H9 (cell line): Measurements from ENCODE around the gene MYO18B. TPM values are rescaled to one million over a fixed set of nuclear protein-coding genes. Genes with fewer than 3 reads are reported as not detected.

Experiments used
- DNase-seq: peaks from one replicate; pipeline ENCODE4 v3.0.0-alpha.2; 2017
- H2AFZ ChIP-seq: one replicate; pipeline ENCODE4 v1.6.1; 2013; ENCODE audit warnings: mild to moderate bottlenecking, low read length, control low read depth, moderate library complexity
- H2AK5ac ChIP-seq: 2 replicates; pipeline ENCODE4 v1.6.1; 2013; ENCODE audit warnings: low read length, control low read depth, mixed read lengths; ENCODE audit not compliant: insufficient read length
- H2BK120ac ChIP-seq: one replicate; pipeline ENCODE4 v1.6.1; 2013; ENCODE audit warnings: low read depth, mild to moderate bottlenecking, low read length, control low read depth, inconsistent platforms; ENCODE audit not compliant: poor library complexity, severe bottlenecking
- H2BK12ac ChIP-seq: 2 replicates; pipeline ENCODE4 v1.6.1; 2013; ENCODE audit warnings: low read length, control low read depth, mixed read lengths, low read depth; ENCODE audit not compliant: insufficient read length
- H2BK15ac ChIP-seq: 2 replicates; pipeline ENCODE4 v1.6.1; 2013; ENCODE audit warnings: low read depth, low read length, control low read depth
- H2BK20ac ChIP-seq: one replicate; pipeline ENCODE4 v1.6.1; 2013; ENCODE audit warnings: low read depth, mild to moderate bottlenecking, low read length, control low read depth, inconsistent platforms; ENCODE audit not compliant: poor library complexity, severe bottlenecking
- H2BK5ac ChIP-seq: 2 replicates; pipeline ENCODE4 v1.6.1; 2013; ENCODE audit warnings: low read length, control low read depth, mixed read lengths; ENCODE audit not compliant: insufficient read length
- H3K14ac ChIP-seq: 2 replicates; pipeline ENCODE4 v1.6.1; 2013; ENCODE audit warnings: low read length, control low read depth; ENCODE audit not compliant: insufficient read depth
- H3K18ac ChIP-seq: 2 replicates; pipeline ENCODE4 v1.6.1; 2013; ENCODE audit warnings: low read depth, mild to moderate bottlenecking, mixed read lengths, low read length, control low read depth; ENCODE audit not compliant: insufficient read length
- H3K23ac ChIP-seq: 2 replicates; pipeline ENCODE4 v1.6.1; 2013; ENCODE audit warnings: low read length, control low read depth, mixed read lengths, low read depth; ENCODE audit not compliant: insufficient read length
- H3K23me2 ChIP-seq: 2 replicates; pipeline ENCODE4 v1.6.1; 2013; ENCODE audit warnings: low read depth, mild to moderate bottlenecking, mixed read lengths, low read length, control low read depth; ENCODE audit not compliant: insufficient read length, poor library complexity, severe bottlenecking
- H3K27ac ChIP-seq: 2 replicates; pipeline ENCODE4 v1.5.1; 2013; ENCODE audit warnings: low read length, control low read depth, mixed read lengths, low read depth; ENCODE audit not compliant: insufficient read length
- H3K27me3 ChIP-seq: 2 replicates; pipeline ENCODE4 v1.6.1; 2013; ENCODE audit warnings: low read length, control low read depth, inconsistent platforms; ENCODE audit not compliant: insufficient read depth
- H3K4ac ChIP-seq: 2 replicates; pipeline ENCODE4 v1.6.1; 2013; ENCODE audit warnings: low read depth, mild to moderate bottlenecking, control low read depth, inconsistent platforms, low read length, moderate library complexity
- H3K4me1 ChIP-seq: 2 replicates; pipeline ENCODE4 v1.6.1; 2013; ENCODE audit warnings: low read length, control low read depth, inconsistent platforms; ENCODE audit not compliant: insufficient read depth
- H3K4me2 ChIP-seq: 2 replicates; pipeline ENCODE4 v1.6.1; 2013; ENCODE audit warnings: low read length, control low read depth, mixed read lengths; ENCODE audit not compliant: insufficient read length, insufficient read depth
- H3K56ac ChIP-seq: 2 replicates; pipeline ENCODE4 v1.6.1; 2013; ENCODE audit warnings: low read depth, mild to moderate bottlenecking, mixed read lengths, low read length, control low read depth; ENCODE audit not compliant: insufficient read length
- H3K79me1 ChIP-seq: 2 replicates; pipeline ENCODE4 v1.6.1; 2013; ENCODE audit warnings: low read depth, mild to moderate bottlenecking, moderate library complexity, low read length, control low read depth, inconsistent platforms; ENCODE audit not compliant: insufficient read depth, poor library complexity, severe bottlenecking
- H3K79me2 ChIP-seq: 2 replicates; pipeline ENCODE4 v1.6.1; 2013; ENCODE audit warnings: low read length, control low read depth, inconsistent platforms; ENCODE audit not compliant: insufficient read depth
- H3K9ac ChIP-seq: 2 replicates; pipeline ENCODE4 v1.6.1; 2013; ENCODE audit warnings: low read length, control low read depth, mixed read lengths; ENCODE audit not compliant: insufficient read length; ENCODE audit errors: extremely low read depth
- H3K9me3 ChIP-seq: one replicate; pipeline ENCODE4 v1.6.1; 2013; ENCODE audit warnings: low read depth, low read length, inconsistent platforms; ENCODE audit not compliant: control insufficient read depth
- H3T11ph ChIP-seq: one replicate; pipeline ENCODE4 v1.6.1; 2013; ENCODE audit warnings: mild to moderate bottlenecking, low read length, control low read depth, inconsistent platforms
- H4K20me1 ChIP-seq: one replicate; pipeline ENCODE4 v1.6.1; 2013; ENCODE audit not compliant: control insufficient read depth, insufficient read length, insufficient read depth
- H4K5ac ChIP-seq: 2 replicates; pipeline ENCODE4 v1.6.1; 2013; ENCODE audit warnings: low read depth, mild to moderate bottlenecking, mixed read lengths, low read length, control low read depth; ENCODE audit not compliant: insufficient read length
- H4K8ac ChIP-seq: replicated peaks from 2 replicates; pipeline ENCODE4 v1.6.1; 2013; ENCODE audit warnings: low read length, control low read depth, mixed read lengths, low read depth; ENCODE audit not compliant: insufficient read length
- H4K91ac ChIP-seq: 2 replicates; pipeline ENCODE4 v1.6.1; 2013; ENCODE audit warnings: low read depth, mild to moderate bottlenecking, moderate library complexity, mixed read lengths, low read length, control low read depth; ENCODE audit not compliant: insufficient read length
- H3K27ac Mint-ChIP-seq, 3 experiments: 2 replicates in 2 of 3; 3 replicates in 1 of 3; pipeline ENCODE4 v1.8.0; 2020 to 2021; ENCODE audit warnings: mixed read lengths in 3 of 3, mild to moderate bottlenecking in 1 of 3, moderate library complexity in 1 of 3
- H3K27me3 Mint-ChIP-seq: 2 replicates; pipeline ENCODE4 v1.8.0; 2021; ENCODE audit warnings: low read depth, mild to moderate bottlenecking, moderate library complexity, mixed read lengths
- H3K36me3 Mint-ChIP-seq, 3 experiments: 2 replicates in 2 of 3; 3 replicates in 1 of 3; pipeline ENCODE4 v1.8.0; 2020 to 2021; ENCODE audit warnings: low read depth in 3 of 3, mixed read lengths in 3 of 3; ENCODE audit not compliant: insufficient read depth in 1 of 3
- H3K4me1 Mint-ChIP-seq, 2 experiments: 2 replicates each; pipeline ENCODE4 v1.8.0; 2020; ENCODE audit warnings: mixed read lengths in 2 of 2
- H3K4me3 Mint-ChIP-seq, 2 experiments: 2 replicates in 1 of 2; 3 replicates in 1 of 2; pipeline ENCODE4 v1.8.0; 2020 to 2021; ENCODE audit warnings: mild to moderate bottlenecking in 2 of 2, mixed read lengths in 2 of 2, moderate library complexity in 1 of 2
- H3K9me3 Mint-ChIP-seq, 2 experiments: 2 replicates in 1 of 2; 3 replicates in 1 of 2; pipeline ENCODE4 v1.8.0; 2020; ENCODE audit warnings: mild to moderate bottlenecking in 2 of 2, mixed read lengths in 2 of 2, moderate library complexity in 1 of 2
- WGBS: extraction: QIAGEN DNeasy Blood & Tissue Kit; methylation state at CpG from one replicate; pipeline ENCODE4 v1.1.7; 2013; ENCODE audit warnings: missing lambda C conversion rate, low lambda C conversion rate, mixed read lengths; ENCODE audit not compliant: insufficient read length; ENCODE audit errors: extremely low coverage; 5-methylcytosine and 5-hydroxymethylcytosine counted together
- total RNA-seq: library from RNA; stranded (reverse); gene quantifications from 2 replicates; pipeline ENCODE4 v1.2.1, GENCODE V29; 2021
- TF ChIP-seq, protein P1 (sequence below): fragments of 200-600 bp; sonication (generic); conservative IDR thresholded peaks from 3 replicates; pipeline ENCODE4 v1.8.0; 2021; ENCODE audit warnings: antibody characterized with exemption, mild to moderate bottlenecking

Gene MYO18B
- total RNA-seq, 1 experiment from 2014 or later, result 0.46 TPM

DNA sequence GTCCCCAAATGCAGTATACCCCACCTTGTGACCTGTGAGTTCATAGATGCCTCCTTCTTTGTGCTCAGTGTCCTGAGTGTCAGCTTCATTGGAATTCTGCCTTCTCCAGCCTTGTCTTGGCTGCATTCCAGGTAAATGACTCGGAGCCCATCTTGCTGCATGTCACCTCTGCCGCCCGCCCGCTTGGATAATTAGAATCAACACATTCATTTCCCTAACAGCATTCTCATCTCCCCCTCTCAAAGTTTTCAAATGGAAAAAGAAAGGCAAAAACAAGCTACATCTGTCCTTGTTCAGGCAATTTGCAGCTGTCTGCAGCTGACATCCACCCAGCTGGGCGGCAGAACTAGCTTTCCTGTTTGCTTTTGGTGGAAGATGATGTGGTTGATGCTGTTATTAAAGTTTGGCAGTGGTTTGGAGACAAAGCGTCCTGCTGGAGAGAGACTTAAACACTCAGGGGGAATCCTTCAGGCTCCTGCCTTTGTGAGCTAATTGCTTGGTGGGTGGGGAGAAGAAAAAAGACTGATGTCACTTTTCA, 228.5 kb downstream of the MYO18B start:
- Histone ChIP-seq H2BK120ac (no peak overlapping the region), H4K5ac (no peak overlapping the region), H3K27ac (peak overlapping the region; percentile 82), H3K23me2 (no peaks in the 10 kb centered on the region), H3K14ac (no peak overlapping the region), H2BK15ac (no peak overlapping the region), H3K56ac (no peak overlapping the region), H4K8ac (no peak overlapping the region), H3K23ac (no peak overlapping the region), H2AK5ac (no peak overlapping the region), H2BK20ac (no peak overlapping the region), H4K20me1 (no peaks in the 10 kb centered on the region), H3K4me1 (peaks cover 2% of the 10 kb centered on the region; the same call in 1 of the 2 replicates), H3T11ph (no peak overlapping the region), H3K79me1 (no peaks in the 10 kb centered on the region), H3K4ac (no peak overlapping the region), H3K9me3 (no peaks in the 10 kb centered on the region), H3K79me2 (no peaks in the 10 kb centered on the region), H2BK12ac (peak overlapping the region; percentile 31), H2BK5ac (no peak overlapping the region), H3K4me2 (peak overlapping the region; percentile 18), H4K91ac (no peak overlapping the region), H3K9ac (peak overlapping the region; percentile 16), H3K27me3 (no peaks in the 10 kb centered on the region), H2AFZ (no peak overlapping the region), H3K18ac (no peak overlapping the region)
- Mint-ChIP-seq H3K27me3 (no peaks in the 10 kb centered on the region; the same call in 1 of the 2 replicates), H3K27ac (no peak overlapping the region), H3K36me3 (no peaks in the 10 kb centered on the region), H3K4me1 (peaks cover 12 to 19% of the 10 kb centered on the region in 2 experiments), H3K9me3 (no peaks in the 10 kb centered on the region), H3K4me3 (no peak overlapping the region)
- TF ChIP-seq, protein P1, sequence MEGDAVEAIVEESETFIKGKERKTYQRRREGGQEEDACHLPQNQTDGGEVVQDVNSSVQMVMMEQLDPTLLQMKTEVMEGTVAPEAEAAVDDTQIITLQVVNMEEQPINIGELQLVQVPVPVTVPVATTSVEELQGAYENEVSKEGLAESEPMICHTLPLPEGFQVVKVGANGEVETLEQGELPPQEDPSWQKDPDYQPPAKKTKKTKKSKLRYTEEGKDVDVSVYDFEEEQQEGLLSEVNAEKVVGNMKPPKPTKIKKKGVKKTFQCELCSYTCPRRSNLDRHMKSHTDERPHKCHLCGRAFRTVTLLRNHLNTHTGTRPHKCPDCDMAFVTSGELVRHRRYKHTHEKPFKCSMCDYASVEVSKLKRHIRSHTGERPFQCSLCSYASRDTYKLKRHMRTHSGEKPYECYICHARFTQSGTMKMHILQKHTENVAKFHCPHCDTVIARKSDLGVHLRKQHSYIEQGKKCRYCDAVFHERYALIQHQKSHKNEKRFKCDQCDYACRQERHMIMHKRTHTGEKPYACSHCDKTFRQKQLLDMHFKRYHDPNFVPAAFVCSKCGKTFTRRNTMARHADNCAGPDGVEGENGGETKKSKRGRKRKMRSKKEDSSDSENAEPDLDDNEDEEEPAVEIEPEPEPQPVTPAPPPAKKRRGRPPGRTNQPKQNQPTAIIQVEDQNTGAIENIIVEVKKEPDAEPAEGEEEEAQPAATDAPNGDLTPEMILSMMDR, result no peak
- no CpG with 5 or more reads among the region's 6 CpGs for WGBS
- peak; percentile 52 for DNase-seq
